HS-27A (cell line): ENCODE data around the gene RYR2.
"Not testable (repeated sequence)": the region's sequence is repeated elsewhere in the genome, so short reads cannot be mapped to it uniquely, and the experiment has no call there.

Experiments
- DNase-seq: peaks from one replicate; pipeline ENCODE4 v3.0.0-alpha.2; 2012; ENCODE audit warnings: low read depth, missing footprints

The RYR2 gene

GRCh38 chr1:237352747-237353146 lies 310.8 kb downstream of the RYR2 start:
- DNase-seq: no peak

DNA sequence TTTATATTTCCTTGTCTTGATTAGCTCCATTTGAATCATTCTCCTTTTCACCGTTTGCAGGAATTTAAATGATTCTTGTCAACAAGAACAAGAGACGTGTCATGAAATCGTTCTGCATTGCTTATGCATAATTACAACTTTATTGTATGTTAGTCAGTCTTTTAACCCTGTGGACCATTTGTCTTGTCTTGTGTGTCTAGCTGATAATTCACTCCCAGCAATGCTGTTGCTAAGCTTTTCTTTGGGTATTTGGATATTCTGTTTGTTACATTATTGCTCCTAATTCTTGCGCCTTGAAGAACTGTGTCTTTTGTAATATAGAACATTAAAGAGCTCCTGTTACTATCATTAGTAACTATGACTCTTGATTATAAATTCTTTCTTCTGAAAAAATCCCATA lies 311.9 kb downstream of the RYR2 start:
- DNase-seq: no peak

DNA sequence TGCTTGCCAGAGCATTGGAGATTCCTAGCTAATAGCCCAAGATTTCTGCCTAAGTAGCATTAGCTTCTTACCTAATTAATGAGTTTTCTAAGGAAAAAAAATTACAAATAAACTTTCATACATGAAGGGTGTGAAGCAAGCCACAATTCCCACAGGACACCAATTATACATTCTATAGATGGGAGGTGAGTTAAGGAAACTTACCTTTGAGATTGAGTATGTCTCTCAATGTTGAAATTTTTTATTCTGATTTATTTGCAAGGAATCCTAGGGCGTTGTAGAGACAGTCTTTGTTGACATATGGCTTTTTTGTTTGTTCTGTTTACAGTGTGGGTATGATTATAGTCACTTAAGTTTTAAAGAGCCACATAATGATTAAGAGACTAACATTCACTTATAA lies 313.0 kb downstream of the RYR2 start:
- DNase-seq: no peak

DNA sequence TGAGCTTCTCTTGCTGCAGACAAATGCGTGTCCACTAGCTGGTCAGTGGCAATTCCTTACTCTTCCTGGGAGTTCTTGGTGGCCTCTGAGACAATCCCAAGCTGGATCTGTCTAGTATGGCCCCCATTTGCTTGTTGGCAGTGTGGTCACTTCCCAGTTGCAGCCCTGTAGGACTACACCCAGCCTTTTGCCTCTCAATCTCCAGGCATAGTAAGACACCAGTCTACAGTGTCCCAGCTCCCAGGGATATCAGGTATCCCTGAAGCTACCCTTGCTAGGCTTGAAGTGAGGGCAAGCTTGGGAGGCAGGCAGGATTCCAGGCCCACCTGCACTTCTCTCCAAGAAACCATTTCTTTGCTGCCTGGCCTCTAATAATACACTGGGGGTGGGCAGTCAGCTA lies 316.6 kb downstream of the RYR2 start:
- DNase-seq: no peak

- DNase-seq: no peak
Observed at GRCh38 chr1:237367758-237368157, 325.8 kb downstream of the RYR2 start.

DNA sequence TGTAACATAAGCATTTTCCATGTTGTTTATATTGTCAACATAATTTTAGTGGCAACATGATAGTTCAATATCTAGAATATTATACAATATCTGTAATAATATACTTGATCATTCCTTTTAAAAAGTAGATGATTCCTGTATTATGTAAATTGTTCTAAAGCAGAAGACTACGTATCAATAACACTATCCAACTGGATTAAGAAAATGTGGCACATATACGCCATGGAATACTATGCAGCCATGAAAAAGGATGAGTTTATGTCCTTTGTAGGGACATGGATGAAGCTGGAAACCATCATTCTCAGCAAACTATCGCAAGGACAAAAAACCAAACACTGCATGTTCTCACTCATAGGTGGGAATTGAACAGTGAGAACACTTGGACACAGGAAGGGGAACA lies 329.5 kb downstream of the RYR2 start:
- DNase-seq: not testable (repeated sequence)

GRCh38 chr1:237383791-237384190 lies 341.8 kb downstream of the RYR2 start:
- DNase-seq: no peak

- no peak for DNase-seq
Observed at GRCh38 chr1:237384213-237384612, 342.2 kb downstream of the RYR2 start.

DNA sequence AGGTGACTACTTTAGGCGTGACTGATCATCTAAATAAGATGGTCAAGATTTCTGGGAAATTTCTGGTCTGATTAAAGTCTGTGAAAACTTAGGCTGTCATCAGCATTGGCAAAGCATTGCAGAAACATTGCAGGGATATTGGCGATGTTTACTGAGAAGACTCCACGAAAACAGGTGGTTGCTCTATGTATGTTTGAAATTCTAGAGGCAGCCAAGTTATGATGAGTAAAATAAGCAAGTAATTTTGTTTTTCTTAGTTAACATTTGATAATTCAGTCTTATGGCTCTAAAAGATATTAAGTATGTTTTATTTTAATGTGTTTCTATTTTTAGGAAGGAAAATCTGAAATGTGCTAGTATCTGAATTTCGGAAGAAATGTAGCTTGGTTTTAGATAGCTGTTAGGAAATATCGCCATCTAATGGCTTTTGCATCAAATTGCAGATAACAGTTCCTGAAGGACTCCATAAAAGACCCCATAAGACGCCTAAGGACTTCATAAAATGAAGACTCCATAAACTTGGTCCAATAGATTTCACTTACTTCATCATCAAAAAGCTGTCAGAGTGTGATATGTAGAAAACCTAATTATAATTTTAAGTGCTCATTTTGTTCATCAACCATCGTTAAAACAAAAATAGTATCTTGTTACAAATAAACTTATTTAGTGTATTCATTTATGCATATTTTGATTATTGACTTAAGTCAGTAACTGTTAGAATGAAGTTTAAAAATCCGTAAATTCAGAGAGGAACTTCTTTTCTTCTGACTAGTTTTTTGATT lies 344.6 kb downstream of the RYR2 start:
- no peak for DNase-seq

DNA sequence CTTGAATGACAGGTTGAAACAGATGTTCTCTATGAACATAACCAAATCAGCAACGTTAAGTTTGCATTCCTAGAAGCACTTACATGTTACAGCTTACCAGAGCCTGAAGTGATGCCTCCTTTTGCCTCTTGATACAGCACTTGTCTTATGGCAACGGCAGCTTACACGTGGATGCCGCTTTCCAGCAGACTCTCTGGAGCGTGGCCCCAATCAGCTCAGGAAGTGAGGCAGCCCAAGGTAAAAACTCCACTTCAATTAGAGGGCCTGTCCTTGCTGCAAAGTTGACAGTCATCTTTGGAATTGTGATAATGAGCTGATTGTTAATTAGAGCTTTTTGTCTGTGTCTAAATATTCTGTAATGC lies 345.1 kb downstream of the RYR2 start:
- no peak for DNase-seq

GRCh38 chr1:237390823-237391222 lies 348.8 kb downstream of the RYR2 start:
- no peak for DNase-seq

- no peak for DNase-seq
Observed at GRCh38 chr1:237393632-237394031, 351.6 kb downstream of the RYR2 start.

DNA sequence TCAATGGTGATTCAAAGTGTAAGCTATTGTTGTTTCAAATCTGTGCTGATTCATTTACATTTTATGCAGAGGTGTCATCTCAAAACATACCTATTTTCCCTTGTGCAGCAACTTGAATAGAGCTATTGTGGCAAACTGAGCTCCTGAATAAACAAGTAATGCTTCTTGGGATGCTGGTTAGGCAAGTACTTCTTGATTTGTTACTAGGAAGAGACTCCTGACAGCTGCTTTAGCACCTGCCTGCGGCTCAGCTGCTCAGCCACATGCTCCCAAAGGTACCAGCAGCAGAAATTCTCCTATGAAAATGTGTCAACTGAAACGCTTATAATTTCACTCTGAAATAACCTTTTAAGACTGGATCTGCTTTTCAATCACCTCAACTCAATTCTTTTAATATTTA lies 352.3 kb downstream of the RYR2 start:
- no peak for DNase-seq

DNA sequence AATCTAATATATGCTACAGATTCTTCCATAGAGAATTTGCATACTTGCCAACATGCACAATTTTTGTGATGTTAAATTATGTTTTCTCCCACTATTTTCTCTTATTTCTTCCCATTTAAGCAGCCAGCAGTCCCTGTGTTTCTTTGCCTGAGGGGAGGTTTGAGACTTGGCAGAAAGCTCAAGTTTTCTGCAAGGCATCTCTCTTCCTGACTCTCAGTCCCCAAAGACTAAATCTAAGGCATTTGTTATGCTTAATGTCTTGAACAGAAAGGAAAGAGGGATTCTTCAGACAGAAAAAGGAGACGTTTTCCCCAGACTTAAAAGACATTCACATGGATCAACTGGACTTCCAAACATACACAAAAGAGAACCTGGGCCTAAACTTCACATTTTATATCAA lies 354.4 kb downstream of the RYR2 start:
- no peak for DNase-seq

- DNase-seq: no peak
Observed at GRCh38 chr1:237398751-237399150, 356.8 kb downstream of the RYR2 start.

DNA sequence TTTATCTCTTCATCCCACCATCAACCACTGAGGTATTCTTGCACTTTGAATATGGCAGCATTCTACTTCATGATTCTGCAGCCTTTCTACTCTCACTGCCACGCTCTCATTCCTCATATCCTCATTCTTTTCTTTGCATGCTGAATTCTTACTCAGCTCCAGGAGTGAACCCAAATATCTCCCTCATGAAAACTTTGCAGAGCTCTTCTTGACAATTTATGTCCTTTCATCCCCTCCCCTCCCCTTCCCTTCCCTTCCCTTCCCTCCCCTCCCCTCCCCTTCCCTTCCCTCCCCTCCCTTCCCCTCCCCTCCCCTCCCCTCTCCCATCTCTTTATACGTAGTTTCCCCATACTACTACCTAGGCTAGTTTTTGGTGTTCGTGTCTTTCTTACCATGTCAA lies 363.9 kb downstream of the RYR2 start:
- no peak for DNase-seq

DNA sequence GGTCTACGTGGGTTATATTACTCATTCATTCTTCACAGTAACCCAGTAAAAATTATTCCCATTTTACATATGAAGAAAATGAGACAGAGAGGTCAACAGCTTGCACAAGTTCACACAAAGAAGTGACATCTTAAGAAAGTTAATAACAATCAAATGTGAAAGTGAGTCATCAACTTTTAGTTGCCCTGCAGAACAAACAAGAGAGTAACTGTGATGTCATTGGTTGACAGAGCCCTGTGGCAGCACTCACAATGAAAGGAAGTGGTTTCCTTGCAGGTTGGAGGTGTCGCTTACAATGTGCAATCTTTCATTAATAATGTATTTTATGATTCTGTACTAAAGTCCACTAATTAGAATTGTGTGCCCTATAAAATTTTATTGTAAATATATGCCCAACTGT lies 369.6 kb downstream of the RYR2 start:
- DNase-seq: no peak

DNA sequence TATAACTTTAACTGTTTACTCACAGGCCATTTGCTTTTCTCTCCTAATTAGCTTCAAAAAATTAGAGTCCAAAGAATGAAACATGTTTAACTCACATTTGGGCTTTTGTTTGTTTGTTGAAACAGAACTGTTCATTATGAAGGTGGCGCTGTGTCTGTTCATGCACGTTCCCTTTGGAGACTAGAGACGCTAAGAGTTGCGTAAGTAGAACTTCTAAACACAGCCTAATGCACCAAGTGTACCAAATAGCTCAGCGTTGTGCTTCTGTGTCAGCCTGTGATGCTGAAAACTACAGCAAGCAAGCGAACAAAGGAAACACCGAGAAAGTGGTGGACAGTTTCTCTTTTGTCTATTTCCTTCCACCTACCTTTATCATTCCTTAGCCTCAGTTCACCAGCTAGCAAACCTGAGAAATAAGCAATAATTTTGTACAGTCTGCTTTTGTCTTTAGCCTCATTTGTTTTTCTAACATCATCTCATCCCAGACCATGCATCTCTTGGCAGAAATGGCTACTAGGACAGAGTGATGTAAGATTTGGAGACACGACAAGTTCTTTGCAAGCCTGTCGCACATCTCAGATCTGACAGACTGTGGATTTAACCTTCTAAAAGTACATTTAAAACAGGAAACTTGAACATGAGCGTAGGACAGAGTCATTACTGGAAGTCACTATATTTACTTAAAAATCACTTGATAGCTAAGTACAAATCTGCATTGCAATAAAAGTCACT lies 375.1 kb downstream of the RYR2 start:
- DNase-seq: no peak

- DNase-seq: no peak
Observed at GRCh38 chr1:237428809-237429208, 386.8 kb downstream of the RYR2 start.

DNA sequence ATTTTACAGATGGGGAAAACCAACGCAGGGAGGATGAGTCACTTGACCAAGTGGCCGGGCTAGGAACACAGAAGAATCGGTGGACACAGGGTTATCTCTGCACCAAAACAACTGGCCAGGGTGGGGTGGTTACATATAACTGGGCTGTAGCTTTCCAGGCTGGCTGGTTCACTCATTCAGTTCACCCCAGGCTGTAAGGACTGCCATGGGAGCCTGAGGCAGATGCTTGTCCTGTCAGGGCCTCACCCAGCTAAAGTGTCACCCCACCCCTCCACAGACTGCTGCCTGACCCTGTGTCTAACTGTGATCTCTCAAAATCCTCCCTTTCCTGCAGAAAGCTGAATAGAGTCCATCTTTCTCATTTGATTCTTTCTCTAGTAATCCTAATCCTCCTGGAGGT lies 387.3 kb downstream of the RYR2 start:
- no peak for DNase-seq

- DNase-seq: no peak
Observed at GRCh38 chr1:237431448-237431847, 389.5 kb downstream of the RYR2 start.

GRCh38 chr1:237440346-237440745 lies 398.4 kb downstream of the RYR2 start:
- no peak for DNase-seq

DNA sequence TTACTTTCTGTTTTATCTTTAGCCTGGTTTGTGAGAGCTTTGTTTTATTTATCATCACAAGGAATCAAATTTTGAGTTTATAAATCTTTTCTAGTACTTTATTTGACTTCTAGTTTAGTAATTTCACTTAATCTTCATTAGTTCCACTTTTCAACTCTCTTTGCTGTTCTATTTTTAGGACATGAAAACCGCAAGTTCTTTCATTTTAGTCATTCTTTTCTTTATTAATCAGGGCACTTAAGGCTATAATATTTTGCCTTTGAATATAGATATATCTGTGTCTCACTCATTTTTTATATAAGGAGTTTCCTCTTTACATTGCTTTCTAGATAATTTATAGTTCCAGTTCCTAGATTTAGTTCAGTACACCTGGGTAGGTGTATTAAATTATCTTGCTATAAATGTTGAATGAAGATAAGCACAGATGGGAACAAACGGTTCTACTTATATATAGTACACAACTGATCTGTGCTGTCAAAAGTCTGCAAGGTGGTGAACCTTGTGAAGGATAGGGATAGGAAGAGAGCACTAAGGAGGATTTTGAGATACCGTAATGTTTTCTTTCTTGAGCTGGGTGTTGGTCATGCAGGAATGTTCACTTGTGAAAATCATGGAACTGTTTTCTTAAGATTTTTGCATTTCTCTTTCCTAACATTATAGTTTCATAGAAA lies 402.3 kb downstream of the RYR2 start:
- no peak for DNase-seq
